ENCODE data around the gene SLC49A3.

The SLC49A3 gene

GRCh38 chr4:678331-679103, 10.4 kb downstream of the SLC49A3 start:
- no peak for DNase-seq (ENCODE audit: low read depth)
- no peak overlapping the region for H3K4me3 ChIP-seq (ENCODE audit: low read length)
- no peak for TF ChIP-seq CTCF (IDR thresholded peaks at IDR 0.05; ENCODE audit: insufficient read depth, low read depth, low read length, missing control alignments)

- no peak overlapping the region for H3K4me3 ChIP-seq (ENCODE audit: low read length)
- TF ChIP-seq CTCF (IDR thresholded peaks at IDR 0.05; ENCODE audit: insufficient read depth, low read depth, low read length, missing control alignments), result no peak
- peak; percentile 94 for DNase-seq (ENCODE audit: low read depth)
Measured at GRCh38 chr4:677431-678293, 11.3 kb downstream of the SLC49A3 start.

- no peak overlapping the region for H3K4me3 ChIP-seq (ENCODE audit: low read length)
- TF ChIP-seq CTCF (IDR thresholded peaks at IDR 0.05; ENCODE audit: insufficient read depth, low read depth, low read length, missing control alignments), result no peak
- DNase-seq (ENCODE audit: low read depth), result no peak
Measured at GRCh38 chr4:676871-677235, 12.1 kb downstream of the SLC49A3 start.

GRCh38 chr4:675980-676870, 12.7 kb downstream of the SLC49A3 start:
- H3K4me3 ChIP-seq (ENCODE audit: low read length), result no peak overlapping the region
- TF ChIP-seq CTCF (IDR thresholded peaks at IDR 0.05; ENCODE audit: insufficient read depth, low read depth, low read length, missing control alignments), result no peak
- DNase-seq (ENCODE audit: low read depth), result no peak

GRCh38 chr4:675036-675882, 13.7 kb downstream of the SLC49A3 start:
- H3K4me3 ChIP-seq (ENCODE audit: low read length), result peak overlapping the region; percentile 73
- TF ChIP-seq CTCF (IDR thresholded peaks at IDR 0.05; ENCODE audit: insufficient read depth, low read depth, low read length, missing control alignments), result no peak
- DNase-seq (ENCODE audit: low read depth), result no peak

Data from epithelial cell of esophagus (primary cell).